Raji (cell line): ENCODE measurements around the gene EXOC4.

Source experiments
- POLR2A ChIP-seq: IDR thresholded peaks from 2 replicates; pipeline ENCODE4 v1.6.1; 2011; ENCODE audit warnings: low read depth, low read length, control low read depth; ENCODE audit not compliant: insufficient read depth

EXOC4 gene

DNA sequence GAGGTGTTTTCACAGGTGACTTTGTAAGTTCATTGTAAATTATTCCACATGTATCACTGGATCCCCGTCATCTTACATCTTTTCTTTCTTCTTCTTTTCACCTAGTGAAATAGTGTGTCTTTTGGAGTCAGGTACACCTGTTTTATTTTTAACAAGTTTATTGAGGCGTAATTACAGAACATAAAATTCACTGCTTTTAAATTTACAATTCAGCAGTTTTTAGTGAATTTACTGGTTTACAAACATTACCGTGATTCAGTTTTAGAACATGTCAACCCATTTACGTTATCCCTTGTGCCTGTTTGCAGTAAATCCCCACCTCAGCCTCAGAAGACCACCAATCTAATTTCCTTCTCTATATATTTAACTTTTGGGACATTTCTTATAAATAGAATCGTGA lies 256.9 kb downstream of the EXOC4 start:
- TF ChIP-seq POLR2A: no peak

DNA sequence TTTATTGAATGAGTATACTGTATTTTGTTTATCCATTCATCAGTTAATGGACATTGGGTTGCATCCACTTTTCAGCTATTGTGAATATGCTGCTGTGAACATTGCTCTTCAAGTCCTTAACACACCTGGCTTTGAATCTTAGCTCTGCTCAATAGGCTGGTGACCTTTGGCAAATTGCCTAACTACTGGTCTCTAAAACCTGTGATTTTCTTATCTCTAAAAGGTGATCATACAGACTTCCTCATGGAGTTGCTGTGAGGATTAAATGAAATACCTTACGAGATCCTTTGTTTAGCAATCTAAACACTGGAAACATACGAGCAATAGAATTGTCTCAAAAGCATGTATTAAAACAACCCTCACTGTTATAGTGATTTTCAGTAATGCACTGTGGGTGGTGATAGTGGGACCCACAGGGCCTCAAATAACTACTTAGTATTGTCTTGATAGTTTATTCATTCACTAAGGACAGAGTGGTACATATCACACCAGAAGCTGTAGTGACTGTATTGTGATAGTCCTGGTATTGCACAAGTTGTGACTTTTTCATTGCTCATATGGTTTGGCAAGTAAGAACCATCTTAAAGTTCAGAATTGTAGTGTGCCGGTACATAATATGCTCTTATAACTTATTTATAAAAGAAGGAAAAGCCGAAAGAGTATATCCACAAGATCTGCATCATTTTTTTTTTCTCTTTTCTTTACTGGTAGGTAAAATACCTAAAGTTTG lies 257.6 kb downstream of the EXOC4 start:
- TF ChIP-seq POLR2A: no peak

DNA sequence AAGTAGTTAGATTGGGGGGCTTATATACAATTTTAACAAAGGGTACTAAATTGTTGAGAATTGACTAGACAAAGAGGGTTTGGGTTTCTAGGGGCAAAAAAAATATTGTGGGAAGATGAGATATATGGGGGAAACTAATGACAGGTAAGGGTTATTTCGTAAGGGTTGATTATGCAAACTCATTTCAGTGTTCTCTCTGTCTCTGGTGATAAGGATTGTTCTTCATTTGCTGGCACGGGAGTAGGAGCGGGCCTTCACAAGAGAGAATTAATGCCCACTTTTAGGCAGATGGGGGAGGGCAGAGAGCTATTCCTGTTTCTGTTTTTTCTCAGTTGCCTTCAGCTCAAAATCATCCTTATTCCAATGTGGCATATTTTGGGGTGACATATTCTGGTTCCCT lies 258.4 kb downstream of the EXOC4 start:
- TF ChIP-seq POLR2A: no peak

DNA sequence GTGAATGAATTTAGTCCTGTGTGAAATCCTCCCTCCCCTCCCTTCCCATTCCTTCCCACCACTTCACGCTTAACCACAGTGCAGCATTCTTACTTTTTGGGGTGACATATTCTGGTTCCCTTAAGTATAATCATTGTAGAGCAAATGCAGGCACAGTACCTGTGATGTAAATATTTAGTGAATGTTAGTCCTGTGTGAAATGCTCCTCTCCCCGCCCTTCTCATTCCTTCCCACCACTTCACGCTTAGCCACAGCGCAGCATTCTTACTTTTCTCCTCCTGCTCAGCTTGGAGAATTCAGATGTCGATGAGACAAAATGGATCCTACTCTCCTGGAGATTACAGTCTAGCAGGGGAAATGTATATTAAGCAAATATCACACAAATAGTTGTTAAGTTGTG lies 258.8 kb downstream of the EXOC4 start:
- no peak for TF ChIP-seq POLR2A

DNA sequence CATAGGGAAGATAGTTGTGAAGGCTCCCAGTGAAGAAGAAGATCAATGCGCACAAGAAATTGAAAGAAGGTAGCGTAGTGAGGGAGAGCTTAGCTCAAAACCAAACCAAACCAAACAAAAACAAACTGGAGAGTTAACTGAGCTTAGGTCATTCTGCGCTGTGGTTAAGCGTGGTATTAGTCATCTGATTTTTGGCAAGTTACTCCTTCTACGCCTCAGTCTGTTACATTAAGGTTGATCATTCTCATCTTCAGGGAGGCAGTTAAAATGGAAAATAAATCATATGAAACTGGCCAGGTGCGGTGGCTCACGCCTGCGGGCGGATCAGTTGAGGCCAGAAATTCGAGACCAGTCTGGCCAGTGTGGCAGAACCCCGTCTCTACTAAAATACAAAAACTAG lies 259.7 kb downstream of the EXOC4 start:
- no peak for TF ChIP-seq POLR2A

DNA sequence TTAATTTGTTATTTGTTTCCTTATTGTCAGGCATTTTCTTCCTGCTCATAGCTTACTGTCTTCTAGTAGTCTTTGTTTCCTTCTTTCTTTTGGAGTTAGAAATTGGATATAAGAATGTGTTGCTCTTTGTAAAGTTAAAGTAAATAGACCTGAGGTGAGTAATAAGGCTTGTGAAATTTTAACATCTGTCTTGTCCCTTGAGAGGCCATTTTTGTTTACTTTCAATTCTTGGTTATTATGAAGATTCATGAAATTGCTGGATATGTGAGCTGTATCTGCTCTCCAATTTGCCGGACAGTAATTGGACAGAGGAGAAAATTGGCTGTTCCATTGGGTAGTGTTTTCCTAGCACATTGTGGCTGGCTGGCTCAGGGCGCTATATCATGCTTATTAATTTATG lies 260.7 kb downstream of the EXOC4 start:
- no peak for TF ChIP-seq POLR2A

DNA sequence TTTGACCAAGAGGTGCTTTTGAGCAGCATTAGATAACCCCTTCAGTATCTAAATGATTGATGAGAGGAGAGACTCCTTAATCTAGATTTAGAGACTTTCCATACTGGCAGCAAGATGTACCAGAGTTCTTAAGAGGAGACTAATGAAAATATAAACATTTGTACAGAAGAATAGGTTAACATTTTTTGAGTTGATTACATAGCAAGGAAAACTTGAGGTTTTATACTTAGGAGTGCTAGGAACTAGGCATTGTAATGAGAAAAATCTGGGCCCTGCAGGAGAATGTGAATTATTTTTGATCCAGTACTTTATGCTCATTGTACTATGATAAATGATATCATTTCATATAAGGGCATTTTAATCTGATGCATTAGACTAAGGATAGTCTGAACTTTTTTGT lies 261.7 kb downstream of the EXOC4 start:
- TF ChIP-seq POLR2A: no peak

DNA sequence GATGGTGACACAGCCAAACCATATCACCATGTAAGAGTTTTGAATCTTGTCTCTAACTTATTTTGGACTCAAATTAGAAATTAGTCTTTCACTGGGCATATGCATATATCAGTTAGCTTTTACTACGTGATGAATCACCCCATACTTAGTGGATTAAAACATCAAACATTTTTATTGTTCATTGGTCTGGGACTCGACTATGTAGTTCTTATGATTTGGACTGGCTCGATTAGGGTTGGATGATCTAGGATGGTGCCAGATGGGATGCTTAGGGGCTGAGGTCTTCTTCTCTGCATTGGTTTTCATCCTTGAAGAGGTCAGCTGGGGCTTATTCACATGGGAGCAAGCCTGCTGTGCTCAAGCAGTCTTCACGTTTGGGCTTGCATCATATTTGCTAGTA lies 264.9 kb downstream of the EXOC4 start:
- no peak for TF ChIP-seq POLR2A

DNA sequence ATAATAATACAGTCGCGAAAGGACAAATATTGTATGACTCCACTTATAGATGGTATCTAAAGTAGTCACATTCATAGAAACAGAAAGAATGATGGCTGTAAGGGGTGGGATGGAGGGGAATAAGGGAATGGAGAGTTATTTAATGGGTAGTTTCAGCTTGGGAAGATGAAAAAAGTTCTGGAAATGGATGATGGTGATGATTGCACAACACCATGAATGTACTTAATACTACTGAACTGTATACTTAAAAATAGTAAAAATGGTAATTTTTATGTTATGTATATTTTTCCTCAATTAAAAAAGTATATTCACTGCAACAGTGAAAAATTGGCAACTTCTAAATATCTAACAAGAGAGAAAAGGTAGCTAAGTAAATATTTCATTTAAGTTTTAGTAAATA lies 265.8 kb downstream of the EXOC4 start:
- TF ChIP-seq POLR2A: no peak

DNA sequence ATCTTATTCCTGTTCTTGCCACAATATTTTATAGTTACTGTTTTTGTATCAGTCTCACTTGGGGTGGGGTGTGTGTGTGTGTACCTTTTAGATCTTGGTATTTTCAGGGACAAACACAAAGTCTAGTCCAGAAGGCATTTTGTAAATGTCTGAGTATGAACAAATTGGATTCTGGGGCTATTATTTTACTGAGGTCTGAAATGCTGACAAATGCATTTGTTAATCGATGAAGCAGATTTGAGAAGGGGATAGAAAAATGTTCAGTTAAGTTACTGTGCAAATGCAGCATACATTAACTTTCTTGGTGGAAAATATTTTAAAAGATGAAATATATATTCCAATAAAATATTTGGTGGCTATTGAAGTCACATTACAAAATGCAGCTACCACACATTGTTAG lies 267.4 kb downstream of the EXOC4 start:
- TF ChIP-seq POLR2A: no peak

DNA sequence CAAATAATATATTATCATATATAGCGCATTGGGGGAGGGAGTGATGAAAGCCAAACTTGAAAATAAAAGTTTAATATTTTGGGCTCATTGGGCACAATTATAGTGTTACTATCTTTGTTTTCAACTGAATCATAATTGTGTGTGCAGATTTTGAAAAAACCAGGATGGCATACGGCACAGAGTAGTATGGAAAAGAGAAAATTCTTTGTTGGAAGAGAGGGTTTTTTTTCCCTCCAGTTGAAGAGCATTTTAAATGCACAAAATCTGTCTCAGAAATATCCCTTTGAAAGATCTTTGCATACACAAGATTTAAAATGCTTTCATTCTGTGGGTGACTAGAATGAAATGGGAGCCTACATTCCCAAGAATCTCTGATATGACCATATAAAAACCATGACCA lies 269.6 kb downstream of the EXOC4 start:
- no peak for TF ChIP-seq POLR2A

DNA sequence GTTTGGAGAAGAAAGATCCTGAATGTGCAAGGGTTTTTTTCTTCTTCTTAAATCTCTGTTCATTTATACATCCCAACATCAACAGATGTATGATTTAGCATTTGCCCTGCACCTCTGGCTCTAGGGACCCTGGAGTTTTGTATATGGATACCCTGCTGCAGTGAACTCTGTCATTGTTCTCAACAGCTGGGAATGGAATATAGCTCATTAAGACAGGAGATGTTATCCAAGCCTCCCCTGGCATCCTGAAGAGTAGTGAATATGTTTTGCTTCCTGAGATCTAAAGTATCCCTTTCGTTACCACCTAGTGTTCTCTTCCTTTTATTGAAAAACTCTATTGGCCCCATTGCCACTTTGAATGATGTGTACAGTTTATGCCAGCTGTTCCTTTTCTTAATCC lies 275.9 kb downstream of the EXOC4 start:
- TF ChIP-seq POLR2A: no peak

DNA sequence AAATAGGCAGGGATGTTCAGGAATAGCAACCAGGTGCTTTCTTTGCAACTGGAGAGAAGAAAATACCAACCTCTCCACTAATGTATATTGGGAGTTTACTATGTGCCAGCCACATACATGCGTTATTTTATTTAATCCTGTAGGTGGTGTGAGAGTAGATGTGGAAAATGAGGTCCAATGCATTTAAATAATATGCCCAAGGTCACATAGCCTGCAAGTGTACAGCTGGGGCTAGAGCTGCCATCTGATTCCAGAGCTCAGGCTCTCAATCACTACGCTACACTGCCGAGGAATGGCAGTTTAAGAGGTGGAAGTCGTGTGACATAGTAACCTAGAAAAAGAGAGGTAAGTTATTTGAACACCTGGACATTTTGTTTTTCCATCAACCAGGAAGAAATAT lies 277.0 kb downstream of the EXOC4 start:
- TF ChIP-seq POLR2A: no peak

DNA sequence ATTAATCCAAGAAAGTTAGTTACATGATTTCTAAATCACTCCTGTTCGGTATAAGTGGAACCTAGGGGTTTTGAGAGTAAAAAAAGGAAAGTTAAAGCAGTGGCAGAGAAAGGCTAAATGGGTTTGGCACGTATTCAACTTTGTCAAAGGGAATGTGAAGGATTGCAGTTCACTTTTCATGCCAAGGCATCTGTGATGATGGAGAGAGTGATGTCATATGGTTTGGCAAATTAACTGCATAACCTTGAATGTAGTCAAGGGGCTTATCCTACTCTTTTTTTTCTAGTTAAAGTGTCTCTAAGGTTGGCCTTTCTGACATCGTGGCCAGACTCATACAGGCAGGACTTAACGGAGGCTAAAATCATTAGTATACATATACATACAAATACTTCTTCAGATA lies 277.8 kb downstream of the EXOC4 start:
- no peak for TF ChIP-seq POLR2A

DNA sequence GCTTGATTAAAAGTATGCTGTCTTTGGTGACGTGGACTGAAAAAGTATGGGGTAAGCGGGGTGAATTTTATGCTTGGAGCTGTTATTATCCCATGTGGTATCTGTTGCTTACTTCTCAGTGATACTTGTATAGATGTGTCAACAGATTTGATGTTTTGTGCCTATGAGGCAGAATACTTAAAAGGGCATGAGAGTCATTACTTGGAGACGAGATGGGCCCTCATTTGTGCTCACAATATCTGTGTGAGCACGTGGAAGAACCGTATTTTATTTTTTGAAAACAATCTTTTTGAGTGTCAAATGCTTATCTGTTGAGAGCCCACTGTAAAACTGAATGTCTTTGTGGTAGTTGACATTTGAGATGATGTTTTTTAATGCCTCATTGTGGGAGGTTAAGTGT lies 281.9 kb downstream of the EXOC4 start:
- no peak for TF ChIP-seq POLR2A

DNA sequence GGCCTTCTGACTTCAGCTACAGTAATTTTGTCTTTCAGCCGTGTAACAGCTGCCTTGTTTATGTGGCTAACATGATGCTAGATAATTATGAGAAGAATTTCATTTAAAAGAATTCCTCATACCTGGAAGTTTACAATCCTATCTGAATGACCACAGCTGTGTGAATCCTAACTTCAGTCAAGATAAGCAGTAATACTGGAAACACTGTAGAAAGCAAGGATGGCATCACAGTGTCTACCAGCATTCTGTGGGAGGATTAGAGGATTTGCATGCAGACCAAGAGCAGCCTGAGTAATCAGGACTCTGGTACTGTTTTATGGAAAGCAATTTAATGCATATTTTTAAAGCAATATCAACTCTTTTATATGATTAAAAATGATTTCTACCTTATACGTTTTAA lies 282.4 kb downstream of the EXOC4 start:
- no peak for TF ChIP-seq POLR2A

DNA sequence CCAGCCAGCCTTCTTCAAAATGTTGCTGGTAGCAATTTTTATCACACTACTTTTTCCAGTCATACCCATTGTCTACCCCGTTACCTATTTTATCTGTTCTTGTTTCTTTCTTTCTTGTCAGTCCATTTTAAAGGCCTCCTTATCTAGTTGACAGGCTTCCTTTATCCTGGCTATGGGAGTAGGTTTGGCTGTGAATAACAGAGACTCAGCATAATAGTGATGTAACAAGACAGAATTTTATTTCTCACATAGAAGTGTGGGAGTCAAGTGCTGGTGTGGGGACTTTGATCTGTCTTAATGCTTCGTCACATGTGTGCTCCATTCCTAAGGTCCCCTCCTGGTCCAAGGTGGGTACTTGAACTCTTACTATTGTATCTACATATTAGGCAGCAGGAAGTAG lies 283.6 kb downstream of the EXOC4 start:
- TF ChIP-seq POLR2A: no peak

DNA sequence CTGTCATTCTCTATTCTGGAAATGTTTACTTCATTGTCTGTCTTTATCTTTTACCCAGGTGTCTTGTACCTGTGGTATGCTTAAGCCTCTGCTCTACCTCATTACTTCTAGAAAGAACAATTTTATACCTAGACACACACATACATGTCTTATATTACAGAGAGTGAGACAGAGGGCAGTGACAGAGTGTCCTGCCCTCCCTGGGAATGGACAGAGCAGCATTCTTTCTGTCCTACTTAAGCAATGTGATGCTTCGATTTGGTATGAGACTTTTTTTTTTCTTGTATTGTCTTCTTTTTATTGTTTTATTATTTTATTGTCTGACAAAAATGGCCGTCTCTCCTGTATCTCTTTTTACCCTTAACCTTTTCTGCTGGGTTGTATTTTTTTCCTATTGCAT lies 286.1 kb downstream of the EXOC4 start:
- TF ChIP-seq POLR2A: no peak

DNA sequence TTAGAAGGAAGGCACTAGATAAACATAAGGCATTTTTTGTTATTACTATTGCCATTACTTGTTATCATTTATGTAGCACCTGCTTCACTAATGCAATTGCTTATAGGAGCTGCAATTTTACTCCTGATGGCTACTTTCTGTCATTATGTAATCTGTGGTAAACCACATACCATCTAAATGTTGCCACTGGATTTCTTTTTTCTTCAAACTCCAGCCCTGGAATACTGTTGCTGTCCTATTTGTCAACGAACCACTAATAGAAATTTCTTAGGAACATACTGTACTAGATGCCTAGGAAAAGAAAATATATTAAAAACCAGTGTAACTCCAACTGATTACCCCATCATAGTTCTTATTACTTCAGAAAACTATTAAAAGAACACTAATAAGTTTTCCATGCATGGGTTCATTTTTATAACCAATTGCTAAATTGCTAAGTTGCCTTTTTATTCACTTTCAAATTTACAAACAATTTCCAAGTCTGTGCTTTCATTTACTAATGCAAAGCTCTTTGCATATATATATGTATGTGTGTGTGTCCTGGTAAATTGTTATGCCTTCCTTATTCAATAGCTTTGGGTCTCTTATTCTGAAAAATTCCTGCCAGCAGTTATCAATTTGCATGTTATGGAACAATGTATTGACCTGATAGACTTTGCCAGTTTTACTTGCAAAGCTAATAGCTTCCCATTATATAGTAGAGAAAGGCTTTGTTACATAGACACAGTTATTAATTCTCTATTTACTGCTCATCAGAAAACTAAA lies 287.4 kb downstream of the EXOC4 start:
- TF ChIP-seq POLR2A: no peak
